NCI-H2081 treated with DMSO at 0.1 percent for 48 hours (cell line): ENCODE data around the gene TRIM23.

Source experiments
- DNase-seq: peaks from one replicate; lab custom pipeline; 2025; lab: John Stamatoyannopoulos, UW

Gene TRIM23

DNA sequence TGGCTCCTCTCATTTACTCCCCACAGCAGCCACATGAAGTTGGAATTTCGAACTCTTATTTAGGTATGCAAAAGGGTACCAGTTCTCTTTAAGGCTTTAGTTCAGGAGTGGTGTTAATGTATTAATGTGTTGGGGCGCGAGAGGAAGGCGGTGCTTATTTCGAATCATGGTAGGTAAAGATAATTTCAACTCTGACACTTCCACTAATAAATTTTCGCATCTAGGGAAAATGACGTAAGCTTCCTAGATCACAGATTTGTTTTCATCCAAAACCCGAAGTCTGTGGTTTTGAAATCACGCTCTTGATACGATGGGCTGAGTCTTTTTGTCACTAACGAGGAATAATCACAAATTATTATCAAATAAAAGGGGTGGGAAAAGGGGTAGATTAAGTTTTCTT is 60.4 kb downstream of the TRIM23 start:
- no peak for DNase-seq

DNA sequence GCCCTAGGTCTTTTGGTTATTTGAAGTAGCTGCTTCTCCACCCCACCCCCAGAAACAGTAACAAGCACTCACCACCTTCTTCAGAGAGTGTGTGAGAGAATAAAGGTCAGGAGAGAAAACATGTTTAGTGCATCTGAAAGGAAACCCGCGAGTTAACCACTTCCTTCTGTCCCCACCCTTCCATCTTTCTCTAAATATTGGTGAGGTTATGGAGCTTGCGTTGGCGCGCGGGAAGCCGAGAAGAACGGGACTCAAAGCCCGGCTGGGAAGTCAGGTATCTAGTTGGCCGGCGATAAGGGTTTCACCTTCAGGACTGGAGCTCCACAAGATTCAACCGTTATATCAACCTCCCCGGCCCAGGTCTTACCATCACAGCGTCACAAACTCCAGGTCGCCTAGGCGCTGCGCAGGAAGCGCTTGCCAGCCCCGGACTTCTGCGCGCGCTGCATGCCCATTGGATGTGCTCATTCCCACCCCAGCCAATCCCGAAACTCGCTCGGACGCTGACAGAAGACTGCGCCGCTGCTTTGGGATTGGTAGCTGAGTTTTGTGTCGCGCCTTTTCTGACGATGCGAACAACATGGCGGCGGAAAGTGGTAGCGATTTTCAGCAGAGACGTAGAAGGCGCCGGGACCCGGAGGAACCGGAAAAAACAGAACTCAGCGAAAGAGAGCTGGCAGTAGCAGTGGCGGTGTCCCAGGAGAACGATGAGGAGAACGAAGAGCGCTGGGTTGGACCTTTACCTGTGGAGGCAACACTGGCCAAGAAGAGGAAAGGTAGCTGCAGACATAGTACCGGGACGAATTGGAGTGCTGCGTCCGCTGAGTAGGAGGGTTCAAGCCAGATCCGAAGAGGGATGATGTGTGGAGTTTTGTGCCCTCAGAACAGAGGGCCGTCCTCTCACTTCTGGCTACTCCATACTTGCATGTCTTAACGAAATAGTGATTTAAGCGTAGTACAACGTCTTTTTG is 61.1 kb downstream of the TRIM23 start, which contains the start of the genes CENPK and PPWD1:
Gene CENPK (minus strand): TSS at position 438 of the 971 bp plus-strand sequence. CDS start 8,261 bp downstream, outside the sequence.
Gene PPWD1 (plus strand): TSS at position 566 of the 971 bp plus-strand sequence. CDS start 15 bp downstream, at position 581.
- DNase-seq = peak; percentile 66

DNA sequence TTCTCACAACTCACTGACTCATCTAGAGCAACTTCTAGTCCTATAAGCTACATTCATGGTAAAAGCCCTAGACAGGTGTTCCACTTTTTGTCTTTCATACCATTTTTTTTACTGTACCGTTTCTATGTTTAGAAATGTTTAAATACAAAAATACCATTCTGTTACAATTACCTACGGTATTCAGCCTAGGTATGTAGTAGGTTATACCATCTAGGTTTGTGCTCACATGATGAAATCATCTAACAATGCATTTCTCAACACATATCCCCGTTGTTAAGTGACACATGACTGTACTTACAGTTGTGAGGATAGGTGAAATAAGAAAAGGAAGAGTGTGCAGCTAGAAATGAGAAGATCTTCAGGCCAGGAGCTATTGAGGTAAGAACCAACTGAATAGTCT is 67.4 kb downstream of the TRIM23 start:
- DNase-seq = no peak

DNA sequence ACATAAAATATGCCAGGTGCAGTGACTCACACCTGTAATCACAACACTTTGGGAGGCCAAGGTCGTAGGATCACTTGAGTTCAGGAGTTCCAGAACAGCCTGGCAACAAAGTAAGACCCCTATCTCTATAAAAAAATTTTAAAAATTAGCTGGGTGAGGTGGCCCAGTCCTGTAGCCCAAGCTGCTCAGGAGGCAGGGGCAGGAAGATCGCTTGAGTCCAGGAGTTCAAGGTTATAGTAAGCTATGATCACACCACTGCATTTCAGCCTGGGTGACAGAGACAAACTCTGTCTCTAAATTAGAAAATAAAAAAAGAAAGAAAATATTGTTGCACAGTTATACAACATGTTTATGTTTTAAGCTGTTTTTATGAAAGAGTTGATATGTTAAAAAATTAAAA is 68.0 kb downstream of the TRIM23 start:
- no peak for DNase-seq

DNA sequence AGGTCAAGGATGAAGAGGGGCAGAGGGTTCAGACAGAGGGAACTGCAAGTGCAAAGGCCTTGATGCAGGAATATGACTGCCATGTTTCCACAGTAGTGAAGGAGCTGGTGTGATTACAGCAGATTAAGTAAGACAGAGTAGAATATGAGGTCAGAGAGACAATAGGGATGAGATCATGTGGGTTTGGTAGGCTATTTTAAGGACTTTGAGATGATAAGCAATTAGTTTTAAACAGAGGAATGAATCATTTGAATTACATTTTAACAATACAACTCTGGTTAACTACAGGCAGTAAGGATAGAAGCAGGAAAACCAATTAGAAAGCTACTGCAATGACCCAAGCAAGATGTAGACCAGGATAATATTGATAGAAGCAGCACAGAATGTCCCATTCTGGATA is 68.8 kb downstream of the TRIM23 start:
- DNase-seq = no peak

DNA sequence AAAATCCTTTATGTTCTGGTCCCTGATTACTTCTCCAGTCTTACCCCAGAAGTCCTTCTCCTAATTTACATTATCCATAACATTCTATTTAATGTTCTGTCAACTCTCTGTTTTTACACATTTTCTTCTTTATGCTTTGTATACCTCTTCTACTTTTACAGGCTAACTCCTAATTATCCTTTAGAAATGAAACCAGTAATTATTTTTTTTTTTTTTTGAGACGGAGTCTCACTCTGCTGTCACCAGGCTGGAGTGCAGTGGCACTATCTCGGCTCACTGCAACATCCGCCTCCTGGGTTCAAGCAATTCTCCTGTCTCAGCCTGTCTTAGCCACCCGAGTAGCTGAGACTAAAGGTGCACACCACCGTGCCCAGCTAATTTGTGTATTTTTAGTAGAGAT is 70.2 kb downstream of the TRIM23 start:
- no peak for DNase-seq

DNA sequence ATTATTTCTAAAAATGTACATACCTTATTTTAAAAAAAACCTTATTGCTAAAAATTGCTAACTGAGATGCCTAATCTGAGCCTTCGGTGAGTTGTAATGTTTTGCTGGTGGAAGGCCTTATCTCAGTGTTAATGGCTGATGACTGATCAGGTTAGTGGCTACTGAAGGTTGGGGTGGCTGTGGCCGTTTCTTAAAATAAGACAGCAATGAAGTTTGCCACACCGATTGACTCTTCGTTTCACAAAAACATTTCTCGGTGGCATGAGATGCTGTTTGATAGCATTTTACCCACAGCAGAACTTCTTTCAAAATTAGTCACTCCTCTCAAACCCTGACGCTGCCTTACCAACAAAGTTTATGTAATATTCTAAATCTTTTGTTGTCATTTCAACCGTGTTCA is 75.9 kb downstream of the TRIM23 start:
- DNase-seq = no peak

DNA sequence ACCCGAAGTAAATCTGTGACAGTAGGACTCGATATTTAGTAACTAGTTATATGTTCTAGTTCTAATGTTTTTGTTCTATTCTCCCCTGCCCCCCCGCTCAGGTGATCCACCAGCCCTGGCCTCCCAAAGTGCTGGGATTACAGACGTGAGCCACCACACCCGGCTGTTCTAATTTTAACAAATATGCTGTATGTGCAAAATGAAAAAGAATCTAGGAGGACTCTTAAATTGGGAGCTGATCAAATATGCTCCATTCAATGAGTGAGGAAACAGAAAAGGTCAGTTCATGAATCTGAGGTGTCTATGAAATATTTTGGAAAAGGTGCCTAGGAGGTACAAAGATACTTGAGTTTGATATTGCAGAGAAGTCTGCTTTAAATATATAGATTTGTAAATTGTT is 78.0 kb downstream of the TRIM23 start:
- no peak for DNase-seq

DNA sequence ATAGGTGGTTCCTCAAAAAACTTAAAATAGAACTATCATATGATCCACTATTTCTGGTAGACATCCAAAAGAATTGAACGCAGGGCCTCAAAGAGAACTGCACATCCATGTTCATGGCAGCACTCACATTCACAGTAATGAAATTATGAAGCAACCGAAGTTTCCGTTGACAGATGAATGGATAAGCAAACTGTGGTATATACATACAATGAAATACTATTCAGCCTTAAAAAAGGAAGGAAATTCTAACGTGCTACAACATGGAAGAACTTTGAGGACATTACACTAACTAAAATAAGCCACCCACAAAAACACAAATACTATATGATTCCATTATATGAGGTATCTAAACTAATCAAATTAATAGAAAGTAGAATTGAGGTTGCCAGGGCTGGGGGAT is 79.7 kb downstream of the TRIM23 start:
- no peak for DNase-seq

DNA sequence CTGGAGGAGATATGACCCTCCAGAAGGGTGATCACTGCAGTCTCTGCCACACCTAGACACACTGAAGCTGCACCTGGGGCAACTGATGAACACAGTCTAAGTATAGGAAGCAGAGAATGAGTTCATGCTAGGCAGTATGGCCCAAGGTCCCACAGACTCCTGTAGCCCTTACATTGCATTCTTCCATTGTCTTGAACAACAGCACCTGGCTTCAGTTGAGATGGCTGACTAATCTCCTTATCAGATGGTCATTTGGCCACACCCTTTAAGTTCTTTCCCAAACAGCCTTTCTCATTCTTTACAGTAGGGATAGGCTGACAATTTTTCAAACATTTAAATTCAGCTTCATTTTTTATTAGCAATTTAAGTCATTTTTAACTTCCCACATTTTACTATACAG is 84.3 kb downstream of the TRIM23 start:
- DNase-seq = no peak
